ENCODE data around the gene CDK5RAP3. TPM values are rescaled to one million over a fixed set of nuclear protein-coding genes. Genes with fewer than 3 reads are reported as not detected.
A peak's percentile ranks its signal among the peaks of the same experiment; 100 is the strongest.

CDK5RAP3 gene
- polyA plus RNA-seq, 1 donor from 2014 or later, result 80.0 TPM

GRCh38 chr17:47957591-47958490, 13.1 kb upstream of the CDK5RAP3 start, which contains the start of gene PRR15L:
Gene PRR15L (minus strand): TSS chr17:47957883. CDS start chr17:47953234, 4,649 bp downstream.
- no peaks in the 10 kb centered on the region for H3K9me3 Mint-ChIP-seq
- peaks cover 1% of the 10 kb centered on the region for H3K27me3 Mint-ChIP-seq
- H3K4me3 Mint-ChIP-seq, result no peak within 1 kb of the TSS
- peaks cover 0 to 1% (median 0%) of the 10 kb centered on the region in 3 donors for H3K4me1 Mint-ChIP-seq
- peaks cover 1% of the 10 kb centered on the region for H3K36me3 Mint-ChIP-seq
- peak within 1 kb of the TSS in 1 of 3 donors; percentile 39 for H3K27ac Mint-ChIP-seq

GRCh38 chr17:47959825-47960655, 10.9 kb upstream of the CDK5RAP3 start:
- Mint-ChIP-seq H3K27me3 (peaks cover 1% of the 10 kb centered on the region), H3K4me3 (no peak overlapping the region), H3K36me3 (no peaks in the 10 kb centered on the region), H3K9me3 (peaks cover 0 to 3% (median 0%) of the 10 kb centered on the region in 3 donors), H3K4me1 (peaks cover 0 to 1% (median 0%) of the 10 kb centered on the region in 3 donors), H3K27ac (no peak overlapping the region)

- Mint-ChIP-seq H3K9me3 (peaks cover 0 to 3% (median 0%) of the 10 kb centered on the region in 3 donors), H3K27ac (no peak overlapping the region), H3K27me3 (peaks cover 3% of the 10 kb centered on the region), H3K4me1 (peaks cover 0 to 1% (median 0%) of the 10 kb centered on the region in 3 donors), H3K4me3 (no peak overlapping the region), H3K36me3 (no peaks in the 10 kb centered on the region)
These were observed 9.5 kb upstream of the CDK5RAP3 start for GRCh38 chr17:47961406-47961805.

- no peak overlapping the region for H3K4me3 Mint-ChIP-seq
- peaks cover 3% of the 10 kb centered on the region for H3K27me3 Mint-ChIP-seq
- H3K27ac Mint-ChIP-seq, result no peak overlapping the region
- no peaks in the 10 kb centered on the region for H3K36me3 Mint-ChIP-seq
- H3K9me3 Mint-ChIP-seq, result peaks cover 0 to 3% (median 0%) of the 10 kb centered on the region in 3 donors
- H3K4me1 Mint-ChIP-seq, result no peaks in the 10 kb centered on the region
These were observed 8.0 kb upstream of the CDK5RAP3 start for GRCh38 chr17:47962901-47963300.

- no peaks in the 10 kb centered on the region for H3K36me3 Mint-ChIP-seq
- no peak overlapping the region for H3K27ac Mint-ChIP-seq
- no peak overlapping the region for H3K4me3 Mint-ChIP-seq
- peaks cover 0 to 3% (median 0%) of the 10 kb centered on the region in 3 donors for H3K9me3 Mint-ChIP-seq
- peaks cover 3% of the 10 kb centered on the region for H3K27me3 Mint-ChIP-seq
- peaks cover 0 to 3% (median 0%) of the 10 kb centered on the region in 3 donors for H3K4me1 Mint-ChIP-seq
These were observed 6.1 kb upstream of the CDK5RAP3 start for GRCh38 chr17:47964856-47965255.

- Mint-ChIP-seq H3K27ac (no peak overlapping the region), H3K27me3 (peaks cover 3% of the 10 kb centered on the region), H3K4me3 (no peak overlapping the region), H3K4me1 (peaks cover 4 to 9% (median 5%) of the 10 kb centered on the region in 3 donors), H3K36me3 (no peaks in the 10 kb centered on the region), H3K9me3 (peaks cover 0 to 3% (median 0%) of the 10 kb centered on the region in 3 donors)
These were observed 4.8 kb upstream of the CDK5RAP3 start for GRCh38 chr17:47966079-47966519.

DNA sequence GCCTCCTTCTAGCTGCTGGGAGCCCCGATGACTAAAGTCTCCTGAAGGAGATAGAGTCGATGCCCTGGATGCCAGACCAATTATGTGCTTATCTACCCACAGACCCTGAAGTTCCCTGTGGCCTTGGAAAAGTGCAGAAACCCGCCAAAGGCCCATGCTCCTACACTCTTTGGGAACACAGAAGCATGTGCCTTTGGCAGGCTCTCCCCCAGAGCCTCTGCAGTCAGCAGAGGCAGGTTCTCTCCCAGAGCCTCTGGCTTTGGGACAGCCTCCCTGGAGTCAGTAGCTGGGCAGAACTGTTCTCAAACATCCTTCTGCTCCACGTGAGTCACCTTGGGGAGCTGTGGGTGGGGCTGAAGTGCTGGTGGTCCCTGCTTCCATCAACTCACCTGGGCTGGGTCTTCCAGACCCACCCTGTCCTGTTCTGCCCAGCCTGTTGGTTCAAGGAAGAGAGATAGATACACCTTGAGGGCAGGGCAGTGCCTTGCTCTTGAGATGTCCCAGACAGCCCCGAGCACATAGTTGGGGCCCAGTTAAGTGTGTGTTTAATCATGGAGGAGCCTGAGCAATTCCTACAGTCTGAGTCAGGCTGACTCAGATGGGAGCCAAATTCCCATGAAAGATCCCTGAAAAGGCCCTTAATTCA, 3.2 kb upstream of the CDK5RAP3 start:
- H3K4me3 Mint-ChIP-seq, result no peak overlapping the region

GRCh38 chr17:47968836-47969235, 2.1 kb upstream of the CDK5RAP3 start:
- peaks cover 1% of the 10 kb centered on the region for H3K27me3 Mint-ChIP-seq
- H3K36me3 Mint-ChIP-seq, result no peaks in the 10 kb centered on the region
- H3K4me3 Mint-ChIP-seq, result peak overlapping the region in 1 of 4 donors; percentile 21
- H3K4me1 Mint-ChIP-seq, result peaks cover 4 to 23% (median 10%) of the 10 kb centered on the region in 3 donors
- peaks cover 0 to 3% (median 0%) of the 10 kb centered on the region in 3 donors for H3K9me3 Mint-ChIP-seq
- H3K27ac Mint-ChIP-seq, result peak overlapping the region in 1 of 3 donors; percentile 44

More for the DNA sequence above, 3.2 kb upstream of the CDK5RAP3 start:
- H3K27ac Mint-ChIP-seq, result no peak overlapping the region
- no peaks in the 10 kb centered on the region for H3K36me3 Mint-ChIP-seq
- peaks cover 1% of the 10 kb centered on the region for H3K27me3 Mint-ChIP-seq
- H3K9me3 Mint-ChIP-seq, result peaks cover 0 to 3% (median 0%) of the 10 kb centered on the region in 3 donors
- H3K4me1 Mint-ChIP-seq, result peaks cover 4 to 19% (median 10%) of the 10 kb centered on the region in 3 donors

- peak overlapping the region; percentile 36 to 80 (median 79) for H3K27ac Mint-ChIP-seq
These were observed 786 bp upstream of the CDK5RAP3 start for GRCh38 chr17:47969930-47970724.

GRCh38 chr17:47973541-47973940, 2.6 kb downstream of the CDK5RAP3 start:
- Mint-ChIP-seq H3K27me3 (no peaks in the 10 kb centered on the region), H3K9me3 (no peaks in the 10 kb centered on the region), H3K36me3 (no peaks in the 10 kb centered on the region), H3K27ac (no peak overlapping the region), H3K4me3 (peak overlapping the region in 1 of 4 donors; percentile 92), H3K4me1 (peaks cover 4 to 24% (median 10%) of the 10 kb centered on the region in 3 donors)

More at GRCh38 chr17:47969930-47970724, 786 bp upstream of the CDK5RAP3 start:
- Mint-ChIP-seq H3K4me3 (peak overlapping the region; percentile 92 to 99 (median 96)), H3K36me3 (no peaks in the 10 kb centered on the region), H3K4me1 (peaks cover 4 to 23% (median 10%) of the 10 kb centered on the region in 3 donors), H3K27me3 (peaks cover 1% of the 10 kb centered on the region), H3K9me3 (no peaks in the 10 kb centered on the region)

- H3K27ac Mint-ChIP-seq, result no peak overlapping the region
- H3K36me3 Mint-ChIP-seq, result no peaks in the 10 kb centered on the region
- peaks cover 4 to 17% (median 8%) of the 10 kb centered on the region in 3 donors for H3K4me1 Mint-ChIP-seq
- no peak overlapping the region for H3K4me3 Mint-ChIP-seq
- H3K9me3 Mint-ChIP-seq, result no peaks in the 10 kb centered on the region
- H3K27me3 Mint-ChIP-seq, result no peaks in the 10 kb centered on the region
These were observed 4.4 kb downstream of the CDK5RAP3 start for GRCh38 chr17:47975189-47975822.

- H3K27me3 Mint-ChIP-seq, result no peaks in the 10 kb centered on the region
- peak overlapping the region in 1 of 3 donors; percentile 73 for H3K27ac Mint-ChIP-seq
- no peaks in the 10 kb centered on the region for H3K9me3 Mint-ChIP-seq
- peaks cover 3 to 15% (median 6%) of the 10 kb centered on the region in 3 donors for H3K4me1 Mint-ChIP-seq
- no peak overlapping the region for H3K4me3 Mint-ChIP-seq
- H3K36me3 Mint-ChIP-seq, result no peaks in the 10 kb centered on the region
These were observed 4.9 kb downstream of the CDK5RAP3 start for GRCh38 chr17:47975823-47976205.

- H3K9me3 Mint-ChIP-seq, result no peaks in the 10 kb centered on the region
These were observed 7.4 kb downstream of the CDK5RAP3 start for GRCh38 chr17:47978324-47978723.

More at GRCh38 chr17:47978324-47978723, 7.4 kb downstream of the CDK5RAP3 start:
- Mint-ChIP-seq H3K4me3 (peak overlapping the region in 1 of 4 donors; percentile 48), H3K27me3 (no peaks in the 10 kb centered on the region), H3K27ac (no peak overlapping the region), H3K4me1 (peaks cover 0 to 3% (median 0%) of the 10 kb centered on the region in 3 donors), H3K36me3 (no peaks in the 10 kb centered on the region)
